WTC11 (cell line): ENCODE results near the gene KIF3A.

Source experiments
- CREB1 ChIP-seq: sonication (generic); formaldehyde crosslinking; IDR thresholded peaks from 2 replicates; pipeline ENCODE4 v1.8.0; 2023; ENCODE audit warnings: mild to moderate bottlenecking, missing genetic modification reagents
- ESRRA ChIP-seq: sonication (generic); formaldehyde crosslinking; IDR thresholded peaks from 2 replicates; pipeline ENCODE4 v1.8.1; 2022; ENCODE audit warnings: mild to moderate bottlenecking, missing genetic modification reagents, borderline replicate concordance
- GTF2I ChIP-seq: fragments of 250-450 bp; sonication (Bioruptor Pico); conservative IDR thresholded peaks from 2 replicates; pipeline ENCODE4 v1.4.0; 2021; ENCODE audit warnings: mild to moderate bottlenecking
- HMGXB4 ChIP-seq: sonication (generic); formaldehyde crosslinking; IDR thresholded peaks from 2 replicates; pipeline ENCODE4 v1.8.1; 2023; ENCODE audit warnings: mild to moderate bottlenecking, moderate library complexity, missing genetic modification reagents
- NR2C2 ChIP-seq: sonication (generic); formaldehyde crosslinking; IDR thresholded peaks from 2 replicates; pipeline ENCODE4 v1.8.0; 2022; ENCODE audit warnings: mild to moderate bottlenecking, missing genetic modification reagents
- TF ChIP-seq, protein P1 (sequence below): fragments of 200-600 bp; IDR thresholded peaks from 2 replicates; pipeline ENCODE4 v1.8.0; 2022; ENCODE audit warnings: antibody characterized with exemption

DNA sequence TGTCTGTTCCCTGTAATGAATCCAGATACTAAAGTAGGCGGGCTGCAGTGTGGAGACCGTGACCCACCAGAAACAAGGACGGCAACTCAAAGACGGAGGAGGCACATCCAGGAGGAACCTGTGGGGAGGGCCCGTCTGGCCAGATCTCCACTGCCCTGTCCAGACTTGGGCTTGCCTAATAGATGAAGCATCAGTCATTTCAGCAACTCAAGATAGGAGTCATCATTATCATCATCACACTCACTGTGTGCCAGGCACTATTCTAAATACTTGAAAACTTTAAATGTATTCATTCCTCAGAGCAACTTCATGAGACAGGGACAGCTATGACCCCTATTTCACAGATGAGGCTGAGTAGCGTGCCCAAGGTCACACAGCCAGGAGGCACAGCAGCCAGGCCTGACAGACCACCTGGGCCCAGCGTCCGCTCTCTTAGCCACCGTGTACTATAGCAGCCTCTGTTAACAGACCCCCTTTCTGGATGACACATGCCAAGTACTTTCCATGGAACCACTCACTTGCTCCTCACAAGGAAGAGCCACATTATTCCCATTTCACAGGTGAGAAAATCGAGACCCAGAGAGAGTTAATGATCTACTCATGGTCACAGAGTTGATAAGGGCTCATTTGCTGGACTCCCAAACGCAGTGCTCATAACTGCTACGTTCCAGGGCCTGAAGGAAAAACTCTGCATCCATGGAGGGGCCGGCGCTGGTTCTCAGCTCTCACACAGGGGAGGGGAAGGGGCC, 68.5 kb downstream of the KIF3A start:
- TF ChIP-seq NR2C2, result no peak
- no peak for TF ChIP-seq HMGXB4 (CRISPR knock-in tag)
- no peak for TF ChIP-seq GTF2I
- TF ChIP-seq CREB1, result no peak
- no peak for TF ChIP-seq ESRRA (CRISPR knock-in tag)
- TF ChIP-seq, protein P1, sequence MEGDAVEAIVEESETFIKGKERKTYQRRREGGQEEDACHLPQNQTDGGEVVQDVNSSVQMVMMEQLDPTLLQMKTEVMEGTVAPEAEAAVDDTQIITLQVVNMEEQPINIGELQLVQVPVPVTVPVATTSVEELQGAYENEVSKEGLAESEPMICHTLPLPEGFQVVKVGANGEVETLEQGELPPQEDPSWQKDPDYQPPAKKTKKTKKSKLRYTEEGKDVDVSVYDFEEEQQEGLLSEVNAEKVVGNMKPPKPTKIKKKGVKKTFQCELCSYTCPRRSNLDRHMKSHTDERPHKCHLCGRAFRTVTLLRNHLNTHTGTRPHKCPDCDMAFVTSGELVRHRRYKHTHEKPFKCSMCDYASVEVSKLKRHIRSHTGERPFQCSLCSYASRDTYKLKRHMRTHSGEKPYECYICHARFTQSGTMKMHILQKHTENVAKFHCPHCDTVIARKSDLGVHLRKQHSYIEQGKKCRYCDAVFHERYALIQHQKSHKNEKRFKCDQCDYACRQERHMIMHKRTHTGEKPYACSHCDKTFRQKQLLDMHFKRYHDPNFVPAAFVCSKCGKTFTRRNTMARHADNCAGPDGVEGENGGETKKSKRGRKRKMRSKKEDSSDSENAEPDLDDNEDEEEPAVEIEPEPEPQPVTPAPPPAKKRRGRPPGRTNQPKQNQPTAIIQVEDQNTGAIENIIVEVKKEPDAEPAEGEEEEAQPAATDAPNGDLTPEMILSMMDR, result no peak
